DOHH2 (cell line): Measurements from ENCODE around the gene SMIM5.

ENCODE experiments used
- H3F3A ChIP-seq: fragments of 200-600 bp; sonication (generic), shearing (Covaris generic); 2 replicates; pipeline ENCODE4 v1.6.0; 2016; ENCODE audit warnings: antibody characterized with exemption, mild to moderate bottlenecking; ENCODE audit not compliant: control insufficient read depth, insufficient read depth
- H3K27ac ChIP-seq: fragments of 200-600 bp; sonication (generic); 2 replicates; pipeline ENCODE4 v1.5.1; 2014; ENCODE audit warnings: low read depth, mild to moderate bottlenecking, low read length, moderate library complexity
- H3K27me3 ChIP-seq: fragments of 200-600 bp; sonication (generic); 2 replicates; pipeline ENCODE4 v1.6.1; 2014; ENCODE audit warnings: mild to moderate bottlenecking, low read length, mixed read lengths; ENCODE audit not compliant: control insufficient read depth
- H3K36me3 ChIP-seq: fragments of 200-600 bp; sonication (generic); 2 replicates; pipeline ENCODE4 v1.6.1; 2014; ENCODE audit warnings: mild to moderate bottlenecking, low read length, moderate library complexity, mixed read lengths; ENCODE audit not compliant: control insufficient read depth
- H3K4me1 ChIP-seq: fragments of 200-600 bp; sonication (generic); 2 replicates; pipeline ENCODE4 v1.6.1; 2014; ENCODE audit warnings: mild to moderate bottlenecking, low read length, mixed read lengths; ENCODE audit not compliant: control insufficient read depth
- H3K4me2 ChIP-seq: fragments of 200-600 bp; sonication (generic); 2 replicates; pipeline ENCODE4 v1.6.0; 2014; ENCODE audit warnings: mild to moderate bottlenecking, low read length, moderate library complexity
- H3K4me3 ChIP-seq: fragments of 200-600 bp; sonication (generic); 2 replicates; pipeline ENCODE4 v1.5.1; 2014; ENCODE audit warnings: mild to moderate bottlenecking, low read length, mixed read lengths
- H3K79me2 ChIP-seq: fragments of 200-600 bp; sonication (generic); 2 replicates; pipeline ENCODE4 v1.6.1; 2014; ENCODE audit warnings: mild to moderate bottlenecking, low read length, mixed read lengths; ENCODE audit not compliant: control insufficient read depth
- H3K9me2 ChIP-seq: fragments of 200-600 bp; sonication (generic); replicated peaks from 2 replicates; pipeline ENCODE4 v1.6.1; 2014; ENCODE audit warnings: mild to moderate bottlenecking, low read length, mixed read lengths; ENCODE audit not compliant: control insufficient read depth
- H3K9me3 ChIP-seq: fragments of 200-600 bp; sonication (generic); 2 replicates; pipeline ENCODE4 v1.6.1; 2014; ENCODE audit warnings: antibody characterized with exemption, low read length, mixed read lengths; ENCODE audit not compliant: control insufficient read depth, insufficient read depth
- H4K20me1 ChIP-seq: fragments of 200-600 bp; sonication (generic); 2 replicates; pipeline ENCODE4 v1.6.0; 2014; ENCODE audit warnings: low read depth, mild to moderate bottlenecking, antibody characterized with exemption, low read length, moderate library complexity; ENCODE audit not compliant: control insufficient read depth, insufficient read depth
- EZH2phosphoT487 ChIP-seq: fragments of 200-600 bp; sonication (generic); IDR thresholded peaks from 2 replicates; pipeline ENCODE4 v1.6.1; 2017; ENCODE audit warnings: borderline replicate concordance, mild to moderate bottlenecking, antibody characterized with exemption, low read length, moderate library complexity, mixed read lengths
- TF ChIP-seq, protein P1 (sequence below): fragments of 200-600 bp; sonication (generic); IDR thresholded peaks from one replicate; pipeline ENCODE4 v1.5.1; 2014; ENCODE audit warnings: antibody characterized with exemption, mild to moderate bottlenecking, low read depth, low read length; ENCODE audit not compliant: poor library complexity, severe bottlenecking

Gene SMIM5

DNA sequence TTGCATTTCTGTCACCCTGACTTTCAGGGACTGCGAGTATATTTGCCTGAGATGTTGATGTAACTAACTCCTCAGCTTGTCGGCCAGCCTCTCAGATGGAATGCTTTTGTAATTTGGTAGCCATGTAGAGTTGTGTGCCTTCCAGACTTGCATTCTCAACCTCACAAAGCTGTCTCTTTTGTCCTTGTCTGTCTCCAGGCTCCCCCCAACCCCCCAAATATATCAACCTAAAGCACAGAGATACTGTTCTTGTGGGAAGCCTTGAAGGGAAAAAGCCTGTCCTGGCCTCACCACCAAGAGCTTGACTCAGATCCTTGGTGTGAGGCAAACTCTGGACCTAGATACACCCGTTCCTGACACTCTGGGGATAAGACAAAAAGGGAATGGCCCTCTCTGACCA is 52.3 kb downstream of the SMIM5 start:
- Histone ChIP-seq H4K20me1 (0 out of 2 replicates have a peak, but pooled peaks cover 5% of the 10 kb centered on the region), H3K4me2 (peak overlapping the region; percentile 53), H3F3A (peaks cover 21% of the 10 kb centered on the region), H3K27me3 (no peaks in the 10 kb centered on the region), H3K36me3 (peaks cover 67% of the 10 kb centered on the region), H3K79me2 (peaks cover 93% of the 10 kb centered on the region), H3K27ac (peak overlapping the region; percentile 90), H3K9me3 (no peaks in the 10 kb centered on the region), H3K4me1 (peaks cover 72% of the 10 kb centered on the region), H3K4me3 (peak overlapping the region; percentile 27), H3K9me2 (no peaks in the 10 kb centered on the region)
- TF ChIP-seq, protein P1, sequence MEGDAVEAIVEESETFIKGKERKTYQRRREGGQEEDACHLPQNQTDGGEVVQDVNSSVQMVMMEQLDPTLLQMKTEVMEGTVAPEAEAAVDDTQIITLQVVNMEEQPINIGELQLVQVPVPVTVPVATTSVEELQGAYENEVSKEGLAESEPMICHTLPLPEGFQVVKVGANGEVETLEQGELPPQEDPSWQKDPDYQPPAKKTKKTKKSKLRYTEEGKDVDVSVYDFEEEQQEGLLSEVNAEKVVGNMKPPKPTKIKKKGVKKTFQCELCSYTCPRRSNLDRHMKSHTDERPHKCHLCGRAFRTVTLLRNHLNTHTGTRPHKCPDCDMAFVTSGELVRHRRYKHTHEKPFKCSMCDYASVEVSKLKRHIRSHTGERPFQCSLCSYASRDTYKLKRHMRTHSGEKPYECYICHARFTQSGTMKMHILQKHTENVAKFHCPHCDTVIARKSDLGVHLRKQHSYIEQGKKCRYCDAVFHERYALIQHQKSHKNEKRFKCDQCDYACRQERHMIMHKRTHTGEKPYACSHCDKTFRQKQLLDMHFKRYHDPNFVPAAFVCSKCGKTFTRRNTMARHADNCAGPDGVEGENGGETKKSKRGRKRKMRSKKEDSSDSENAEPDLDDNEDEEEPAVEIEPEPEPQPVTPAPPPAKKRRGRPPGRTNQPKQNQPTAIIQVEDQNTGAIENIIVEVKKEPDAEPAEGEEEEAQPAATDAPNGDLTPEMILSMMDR: no peak
- no peak for TF ChIP-seq EZH2phosphoT487

DNA sequence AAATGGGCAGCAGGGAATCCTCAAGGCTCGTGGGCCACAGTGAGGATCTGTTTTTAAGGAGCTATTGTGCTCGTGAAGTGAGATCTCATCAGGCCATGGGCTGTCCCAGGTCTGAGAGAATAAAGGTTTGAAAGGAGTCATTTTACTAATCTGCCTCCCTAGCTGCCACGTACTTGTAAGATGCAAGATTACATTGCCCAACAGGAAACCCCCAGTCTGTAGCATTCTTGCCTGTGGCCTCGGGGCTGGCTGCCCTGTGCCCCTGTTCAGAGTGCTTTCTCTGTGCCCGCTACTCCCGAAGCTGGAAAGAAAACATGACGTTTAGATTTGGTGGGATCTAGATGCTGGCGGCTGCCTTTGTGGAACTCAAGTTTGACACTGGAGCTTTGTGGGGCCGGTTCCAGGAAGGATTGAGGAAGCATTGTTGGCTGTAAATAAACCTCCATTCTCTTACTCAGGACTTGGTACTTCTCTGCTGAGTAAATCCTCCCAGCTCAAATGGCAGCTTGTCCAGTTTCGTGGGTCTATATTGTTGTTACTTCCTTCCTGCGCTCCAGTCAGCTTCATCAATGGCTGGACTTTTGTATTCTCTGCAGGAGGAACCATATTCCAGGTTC is 55.1 kb downstream of the SMIM5 start:
- Histone ChIP-seq H3K4me2 (peak overlapping the region; percentile 92), H3K4me1 (peaks cover 72% of the 10 kb centered on the region), H3K79me2 (peaks cover 99% of the 10 kb centered on the region), H3F3A (peaks cover 21% of the 10 kb centered on the region), H3K36me3 (peaks cover 83% of the 10 kb centered on the region), H3K9me2 (no peaks in the 10 kb centered on the region), H3K27ac (peak overlapping the region; percentile 90), H3K4me3 (peak overlapping the region; percentile 62), H4K20me1 (peaks cover 9% of the 10 kb centered on the region; the same call in 1 of the 2 replicates), H3K27me3 (no peaks in the 10 kb centered on the region), H3K9me3 (no peaks in the 10 kb centered on the region)
- TF ChIP-seq, protein P1: peak; percentile 7
- TF ChIP-seq EZH2phosphoT487: no peak

DNA sequence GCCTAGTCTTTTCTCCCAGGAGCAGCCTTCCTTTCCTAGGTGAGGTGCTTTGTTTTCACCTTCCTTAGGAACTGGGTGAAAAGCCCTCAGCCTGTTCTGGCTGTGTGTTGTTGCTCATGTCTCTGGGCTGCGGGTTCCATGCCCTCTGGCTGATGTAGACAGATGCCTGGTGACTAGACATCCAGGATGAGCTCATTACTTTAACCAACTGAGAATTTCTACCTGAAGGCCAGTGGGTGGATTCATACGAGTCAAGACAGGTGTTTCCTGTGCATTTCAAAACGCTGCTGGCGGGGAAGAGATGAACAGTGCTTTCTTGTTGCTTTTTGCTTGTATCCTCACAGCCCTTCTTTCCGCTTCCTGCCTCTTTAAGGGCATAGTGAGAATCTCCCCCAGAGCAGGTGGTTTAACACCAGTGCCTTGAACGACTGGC is 56.2 kb downstream of the SMIM5 start:
- Histone ChIP-seq H3K27ac (peak overlapping the region; percentile 90), H3K9me3 (no peaks in the 10 kb centered on the region), H4K20me1 (peaks cover 14% of the 10 kb centered on the region), H3K36me3 (peaks cover 83% of the 10 kb centered on the region), H3F3A (peaks cover 21% of the 10 kb centered on the region), H3K4me3 (peak overlapping the region; percentile 62), H3K4me1 (peaks cover 61% of the 10 kb centered on the region), H3K4me2 (peak overlapping the region; percentile 92), H3K79me2 (peaks cover 92% of the 10 kb centered on the region), H3K9me2 (no peaks in the 10 kb centered on the region), H3K27me3 (no peaks in the 10 kb centered on the region)
- TF ChIP-seq, protein P1: no peak
- no peak for TF ChIP-seq EZH2phosphoT487
